AG04450 (cell line): Measurements from ENCODE around the gene MEF2A. TPM values are rescaled to one million over a fixed set of nuclear protein-coding genes. Genes with fewer than 3 reads are reported as not detected.

ENCODE experiments used
- CTCF ChIA-PET: fragments of 300-600, 350-600 bp; formaldehyde crosslinking; extraction: SDS; loops from one replicate; lab custom pipeline; 2022; ENCODE audit warnings: antibody characterized with exemption, inconsistent platforms; lab: Charles Lee
- POLR2A ChIA-PET: fragments of 350-600 bp; formaldehyde crosslinking; extraction: SDS; loops from one replicate; lab custom pipeline; 2021; ENCODE audit warnings: antibody characterized with exemption, inconsistent platforms; lab: Yijun Ruan, JAX
- DNase-seq: peaks from one replicate; pipeline ENCODE4 v3.0.0-alpha.2; 2011; ENCODE audit warnings: low read depth, low spot score
- H3K27ac ChIP-seq: one replicate; pipeline ENCODE4 v1.5.1; 2012; ENCODE audit warnings: low read depth, low read length, control low read depth
- H3K27me3 ChIP-seq: one replicate; pipeline ENCODE4 v1.6.0; 2012; ENCODE audit warnings: low read length; ENCODE audit not compliant: control insufficient read depth, insufficient read depth
- H3K4me3 ChIP-seq: 2 replicates; pipeline ENCODE4 v1.5.1; 2011; ENCODE audit warnings: mild to moderate bottlenecking, low read depth, low read length, control low read depth
- H3K9me3 ChIP-seq: 2 replicates; pipeline ENCODE4 v1.5.1; 2012; ENCODE audit warnings: low read length; ENCODE audit not compliant: control insufficient read depth, insufficient read depth
- polyA plus RNA-seq: library from polyadenylated mRNA; depleted of rRNA; stranded (reverse); fragments of >200 nt; gene quantifications from 2 replicates; pipeline ENCODE4 v1.2.3, GENCODE V29; 2011
- TF ChIP-seq, protein P1 (sequence below): IDR thresholded peaks from 2 replicates; pipeline ENCODE4 v1.5.1; 2011; ENCODE audit warnings: low read depth, low read length, control low read depth, inconsistent platforms

The MEF2A gene
- polyA plus RNA-seq, 1 experiment: 40.9 TPM

GRCh38 chr15:99526671-99527070 lies 39.1 kb upstream of the MEF2A start:
- TF ChIP-seq, protein P1, sequence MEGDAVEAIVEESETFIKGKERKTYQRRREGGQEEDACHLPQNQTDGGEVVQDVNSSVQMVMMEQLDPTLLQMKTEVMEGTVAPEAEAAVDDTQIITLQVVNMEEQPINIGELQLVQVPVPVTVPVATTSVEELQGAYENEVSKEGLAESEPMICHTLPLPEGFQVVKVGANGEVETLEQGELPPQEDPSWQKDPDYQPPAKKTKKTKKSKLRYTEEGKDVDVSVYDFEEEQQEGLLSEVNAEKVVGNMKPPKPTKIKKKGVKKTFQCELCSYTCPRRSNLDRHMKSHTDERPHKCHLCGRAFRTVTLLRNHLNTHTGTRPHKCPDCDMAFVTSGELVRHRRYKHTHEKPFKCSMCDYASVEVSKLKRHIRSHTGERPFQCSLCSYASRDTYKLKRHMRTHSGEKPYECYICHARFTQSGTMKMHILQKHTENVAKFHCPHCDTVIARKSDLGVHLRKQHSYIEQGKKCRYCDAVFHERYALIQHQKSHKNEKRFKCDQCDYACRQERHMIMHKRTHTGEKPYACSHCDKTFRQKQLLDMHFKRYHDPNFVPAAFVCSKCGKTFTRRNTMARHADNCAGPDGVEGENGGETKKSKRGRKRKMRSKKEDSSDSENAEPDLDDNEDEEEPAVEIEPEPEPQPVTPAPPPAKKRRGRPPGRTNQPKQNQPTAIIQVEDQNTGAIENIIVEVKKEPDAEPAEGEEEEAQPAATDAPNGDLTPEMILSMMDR: no peak
- ChIA-PET POLR2A (no interaction called here), CTCF (no interaction called here)
- H3K9me3 ChIP-seq: no peaks in the 10 kb centered on the region
- DNase-seq: no peak
- peaks cover 3% of the 10 kb centered on the region for H3K27me3 ChIP-seq
- H3K4me3 ChIP-seq: no peak overlapping the region
- H3K27ac ChIP-seq: no peak overlapping the region

DNA sequence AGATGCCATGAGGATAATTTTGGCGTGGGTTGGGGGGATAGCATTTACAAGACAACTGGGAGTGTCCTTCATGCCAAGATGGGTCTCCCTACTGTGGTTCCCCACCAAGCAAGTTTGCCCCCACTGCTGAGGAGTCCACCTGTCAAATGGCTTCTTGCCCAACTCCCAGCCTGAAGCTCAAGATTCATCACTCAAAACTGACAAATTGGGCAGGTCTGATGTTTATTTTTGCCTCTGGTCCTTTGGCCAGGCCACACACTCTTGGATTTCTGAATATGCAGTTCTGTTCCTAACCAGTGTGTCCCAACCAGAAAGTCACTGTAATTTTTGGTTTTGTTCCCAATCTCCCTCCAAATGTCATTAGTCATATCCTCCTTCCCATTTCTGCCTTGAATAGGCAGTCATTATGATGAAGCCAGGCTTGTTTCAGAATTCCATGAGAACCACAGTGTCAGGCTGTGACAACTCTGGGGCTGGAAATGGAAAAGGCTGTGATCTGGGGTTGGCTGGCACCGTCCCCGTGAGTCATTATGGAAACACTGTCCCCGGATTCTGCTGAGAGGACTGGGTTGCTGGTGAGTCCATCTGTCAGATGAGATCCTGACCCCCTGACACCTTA lies 29.3 kb upstream of the MEF2A start:
- H3K27me3 ChIP-seq: no peaks in the 10 kb centered on the region
- CTCF ChIA-PET: no interaction called here
- H3K27ac ChIP-seq: no peak overlapping the region
- no peak for DNase-seq
- POLR2A ChIA-PET: no interaction called here
- H3K9me3 ChIP-seq: no peaks in the 10 kb centered on the region
- H3K4me3 ChIP-seq: no peak overlapping the region
- TF ChIP-seq, protein P1: no peak

GRCh38 chr15:99537344-99537743 lies 28.4 kb upstream of the MEF2A start:
- no peak for DNase-seq
- POLR2A ChIA-PET: no interaction called here

GRCh38 chr15:99538261-99538660 lies 27.5 kb upstream of the MEF2A start:
- POLR2A ChIA-PET: no interaction called here
- H3K9me3 ChIP-seq: no peaks in the 10 kb centered on the region
- no peaks in the 10 kb centered on the region for H3K27me3 ChIP-seq
- no peak overlapping the region for H3K4me3 ChIP-seq
- no peak overlapping the region for H3K27ac ChIP-seq
- CTCF ChIA-PET: no interaction called here
- TF ChIP-seq, protein P1: no peak
- DNase-seq: no peak

More at GRCh38 chr15:99537344-99537743, 28.4 kb upstream of the MEF2A start:
- CTCF ChIA-PET: interaction anchor here (0.6 kb wide), 1 partner anchor 105 kb away, joined by 3 read pairs; no protein-coding TSS in a partner anchor
- Histone ChIP-seq H3K27ac (no peak overlapping the region), H3K9me3 (no peaks in the 10 kb centered on the region), H3K4me3 (no peak overlapping the region), H3K27me3 (no peaks in the 10 kb centered on the region)
- TF ChIP-seq, protein P1: no peak

GRCh38 chr15:99542828-99543227 lies 23.0 kb upstream of the MEF2A start:
- ChIA-PET CTCF (no interaction called here), POLR2A (no interaction called here)
- H3K27ac ChIP-seq: no peak overlapping the region
- H3K27me3 ChIP-seq: no peaks in the 10 kb centered on the region
- no peaks in the 10 kb centered on the region for H3K9me3 ChIP-seq
- no peak for DNase-seq
- TF ChIP-seq, protein P1: no peak
- H3K4me3 ChIP-seq: no peak overlapping the region
